Keratinocyte (primary cell): ENCODE data around the gene LIN9. TPM values are rescaled to one million over a fixed set of nuclear protein-coding genes. Genes with fewer than 3 reads are reported as not detected.

Experiments
- DNase-seq: peaks from one replicate; pipeline ENCODE4 v3.0.0-alpha.2; 2011; ENCODE audit warnings: low read depth, missing footprints, low spot score
- FAIRE-seq: peaks from 2 replicates; lab custom pipeline; 2011; peaks lifted over from hg19 to GRCh38; lab: Jason Lieb, UNC
- H2AFZ ChIP-seq: 2 replicates; pipeline ENCODE4 v1.6.0; 2012; ENCODE audit warnings: low read length, control low read depth, inconsistent platforms; ENCODE audit not compliant: control insufficient read depth
- H3K27ac ChIP-seq: 2 replicates; pipeline ENCODE4 v1.5.1; 2011; ENCODE audit warnings: low read length; ENCODE audit not compliant: control insufficient read depth, insufficient read depth
- H3K27me3 ChIP-seq: 3 replicates; pipeline ENCODE4 v1.6.0; 2011; ENCODE audit warnings: low read length; ENCODE audit not compliant: control insufficient read depth, insufficient read depth; ENCODE audit errors: extremely low read depth
- H3K36me3 ChIP-seq, 2 experiments: 2 replicates in 1 of 2; 3 replicates in 1 of 2; pipeline ENCODE4 v1.5.1; 2011; ENCODE audit warnings: low read length in 2 of 2, mild to moderate bottlenecking in 1 of 2; ENCODE audit not compliant: control insufficient read depth in 2 of 2, insufficient read depth in 2 of 2; ENCODE audit errors: extremely low read depth in 1 of 2
- H3K4me1 ChIP-seq: 3 replicates; pipeline ENCODE4 v1.5.1; 2011; ENCODE audit warnings: low read length; ENCODE audit not compliant: control insufficient read depth, insufficient read depth; ENCODE audit errors: extremely low read depth
- H3K4me2 ChIP-seq: 3 replicates; pipeline ENCODE4 v1.6.0; 2011; ENCODE audit warnings: low read depth, low read length; ENCODE audit not compliant: control insufficient read depth, insufficient read depth; ENCODE audit errors: extremely low read depth
- H3K4me3 ChIP-seq, 3 experiments: fragments of 200-600 bp in 1 of 3; sonication (generic) in 1 of 3; 2 replicates in 2 of 3; 3 replicates in 1 of 3; pipeline ENCODE4 v1.5.1; 2011 to 2016; ENCODE audit warnings: low read length in 3 of 3, mild to moderate bottlenecking in 3 of 3, control low read depth in 2 of 3, inconsistent platforms in 1 of 3, low read depth in 1 of 3, mixed read lengths in 1 of 3, mixed run types in 1 of 3, moderate library complexity in 1 of 3; ENCODE audit not compliant: control insufficient read depth in 2 of 3, insufficient read depth in 2 of 3; ENCODE audit errors: extremely low read depth in 1 of 3
- H3K79me2 ChIP-seq: 2 replicates; pipeline ENCODE4 v1.6.0; 2012; ENCODE audit warnings: low read length; ENCODE audit not compliant: control insufficient read depth, insufficient read depth
- H3K9ac ChIP-seq: 3 replicates; pipeline ENCODE4 v1.6.0; 2011; ENCODE audit warnings: low read length; ENCODE audit not compliant: control insufficient read depth, insufficient read depth; ENCODE audit errors: extremely low read depth
- H3K9me1 ChIP-seq: 3 replicates; pipeline ENCODE4 v1.6.0; 2011; ENCODE audit warnings: low read length; ENCODE audit not compliant: control insufficient read depth, insufficient read depth; ENCODE audit errors: extremely low read depth
- H3K9me3 ChIP-seq: 2 replicates; pipeline ENCODE4 v1.5.1; 2012; ENCODE audit warnings: low read depth, low read length; ENCODE audit not compliant: control insufficient read depth
- H4K20me1 ChIP-seq: 3 replicates; pipeline ENCODE4 v1.6.0; 2011; ENCODE audit warnings: low read length; ENCODE audit not compliant: control insufficient read depth, insufficient read depth; ENCODE audit errors: extremely low read depth
- CTCF ChIP-seq, 3 experiments: IDR thresholded peaks in 1 of 3; conservative IDR thresholded peaks in 1 of 3; optimal IDR thresholded peaks in 1 of 3; 2 replicates in 2 of 3; 3 replicates in 1 of 3; pipeline versions ENCODE3 to v1.5.1; 2011; ENCODE audit warnings: low read length in 3 of 3, mild to moderate bottlenecking in 3 of 3, moderate library complexity in 2 of 3, control low read depth in 1 of 3, inconsistent platforms in 1 of 3; ENCODE audit not compliant: insufficient read depth in 2 of 3; ENCODE audit errors: extremely low read depth in 1 of 3
- EZH2 ChIP-seq: IDR thresholded peaks from one replicate; pipeline ENCODE4 v1.6.1; 2012; ENCODE audit warnings: inconsistent platforms, mild to moderate bottlenecking, low read length, moderate library complexity
- dilution Hi-C: fragments of 300-500 bp; cut with MboI; formaldehyde crosslinking; loops from one replicate; pipeline ENCODE4 v1.7.0; 2020; ENCODE audit warnings: low sequenced_read_pairs; ENCODE audit not compliant: extremely low pct_ligation_motif_present
- polyA plus RNA-seq, 5 experiments: library from polyadenylated mRNA; depleted of rRNA in 3 of 5; stranded (reverse) in 3 of 5; stranded (forward) in 1 of 5; unstranded in 1 of 5; fragments of >200 nt; gene quantifications; 1 replicate in 1 of 5; 2 replicates in 3 of 5; 3 replicates in 1 of 5; pipeline versions ENCODE4 v1.2.1 to v1.2.3, GENCODE V29; 2011 to 2012; ENCODE audit warnings: missing spikeins in 2 of 5, low read depth in 1 of 5, low replicate concordance in 1 of 5

LIN9 gene
- polyA plus RNA-seq, 1 donor (not counting 4 experiments of a cell fraction or from before 2014, with no cell fraction given): 5.6 TPM

GRCh38 chr1:226306425-226306824, 2.5 kb downstream of the LIN9 start:
- H2AFZ ChIP-seq: no peak overlapping the region
- FAIRE-seq: no peak
- no peak for DNase-seq
- no peaks in the 10 kb centered on the region for H3K27me3 ChIP-seq
- H3K9me1 ChIP-seq: no peaks in the 10 kb centered on the region
- TF ChIP-seq EZH2: no peak
- TF ChIP-seq CTCF (optimal IDR thresholded peaks at IDR 0.05 in 1 of 3, IDR thresholded peaks at IDR 0.05 in 1 of 3, conservative IDR thresholded peaks at IDR 0.05 in 1 of 3; ENCODE audit: extremely low read depth in 1 of 3, insufficient read depth in 2 of 3, low read length in 3 of 3): no peak
- no peak overlapping the region for H3K4me3 ChIP-seq
- H3K9ac ChIP-seq: no peak overlapping the region
- dilution Hi-C loops: no loop called here
- H3K4me2 ChIP-seq: no peak overlapping the region
- no peaks in the 10 kb centered on the region for H3K36me3 ChIP-seq
- no peak overlapping the region for H3K27ac ChIP-seq
- H3K79me2 ChIP-seq: peaks cover 57% of the 10 kb centered on the region
- H4K20me1 ChIP-seq: no peaks in the 10 kb centered on the region
- peaks cover 18% of the 10 kb centered on the region for H3K4me1 ChIP-seq
- no peaks in the 10 kb centered on the region for H3K9me3 ChIP-seq

- H3K79me2 ChIP-seq: peaks cover 60% of the 10 kb centered on the region
- no peak for TF ChIP-seq EZH2
- no peak for TF ChIP-seq CTCF (optimal IDR thresholded peaks at IDR 0.05 in 1 of 3, IDR thresholded peaks at IDR 0.05 in 1 of 3, conservative IDR thresholded peaks at IDR 0.05 in 1 of 3; ENCODE audit: extremely low read depth in 1 of 3, insufficient read depth in 2 of 3, low read length in 3 of 3)
- H3K27me3 ChIP-seq: no peaks in the 10 kb centered on the region
These were observed 3.8 kb downstream of the LIN9 start for GRCh38 chr1:226305184-226305583.

More at GRCh38 chr1:226305184-226305583, 3.8 kb downstream of the LIN9 start:
- no peak for DNase-seq
- no peak overlapping the region for H3K4me2 ChIP-seq
- H3K4me1 ChIP-seq: peaks cover 11% of the 10 kb centered on the region
- no peaks in the 10 kb centered on the region for H3K9me1 ChIP-seq
- FAIRE-seq: no peak
- H3K27ac ChIP-seq: no peak overlapping the region
- dilution Hi-C loops: no loop called here
- no peaks in the 10 kb centered on the region for H3K9me3 ChIP-seq
- H3K36me3 ChIP-seq: no peaks in the 10 kb centered on the region
- no peak overlapping the region for H3K9ac ChIP-seq
- H2AFZ ChIP-seq: no peak overlapping the region
- no peaks in the 10 kb centered on the region for H4K20me1 ChIP-seq
- H3K4me3 ChIP-seq: no peak overlapping the region
